GM21381 (cell line): ENCODE results near the gene C8B.

ENCODE experiments used
- ATAC-seq: cut with Tn5 transposase; IDR thresholded peaks from one replicate; pipeline ENCODE4 v1.9.1; 2021; ENCODE audit warnings: mild to moderate bottlenecking, moderate library complexity; ENCODE audit not compliant: unreplicated experiment

The C8B gene

DNA sequence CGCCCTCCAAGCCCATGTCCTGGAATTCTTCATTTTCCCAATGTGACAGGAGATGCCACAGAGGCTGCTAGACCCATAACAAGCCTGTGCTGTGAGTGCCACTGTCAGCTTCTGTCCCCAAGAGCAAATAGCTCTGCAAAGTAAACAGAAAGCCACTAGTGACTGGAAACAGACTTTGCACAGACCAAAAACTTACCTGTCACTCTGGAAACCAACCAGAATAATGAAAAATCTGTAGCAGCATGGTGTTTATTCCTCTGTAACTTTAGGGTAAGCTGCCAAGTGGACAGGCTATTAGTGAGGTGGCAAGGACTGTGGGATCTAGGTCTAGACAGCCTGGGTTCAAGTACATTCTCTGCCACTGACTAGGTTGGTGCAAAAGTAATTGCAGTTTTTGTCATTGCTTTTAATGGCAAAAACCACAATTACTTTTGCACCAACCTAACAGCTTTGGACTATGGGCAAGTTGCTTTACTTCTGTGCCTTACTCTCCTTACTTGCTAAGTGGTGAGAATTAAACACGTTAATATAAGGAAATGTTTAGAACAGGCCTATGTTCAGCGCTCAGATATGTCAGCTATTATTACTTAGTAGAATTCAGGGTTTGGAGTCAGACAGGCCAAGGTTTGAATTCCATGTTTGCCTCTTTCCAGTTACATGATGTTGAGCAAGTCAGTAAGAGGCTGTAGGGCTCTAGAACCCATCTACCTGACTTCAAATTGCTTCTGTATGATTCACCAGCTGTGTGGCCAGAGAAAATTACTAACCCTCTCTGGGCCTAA lies at the start of gene C8B:
C8B (minus strand) TSS at position 100 of the 782 bp plus-strand sequence; CDS start at position 33, 67 bp downstream.
- ATAC-seq = no peak

DNA sequence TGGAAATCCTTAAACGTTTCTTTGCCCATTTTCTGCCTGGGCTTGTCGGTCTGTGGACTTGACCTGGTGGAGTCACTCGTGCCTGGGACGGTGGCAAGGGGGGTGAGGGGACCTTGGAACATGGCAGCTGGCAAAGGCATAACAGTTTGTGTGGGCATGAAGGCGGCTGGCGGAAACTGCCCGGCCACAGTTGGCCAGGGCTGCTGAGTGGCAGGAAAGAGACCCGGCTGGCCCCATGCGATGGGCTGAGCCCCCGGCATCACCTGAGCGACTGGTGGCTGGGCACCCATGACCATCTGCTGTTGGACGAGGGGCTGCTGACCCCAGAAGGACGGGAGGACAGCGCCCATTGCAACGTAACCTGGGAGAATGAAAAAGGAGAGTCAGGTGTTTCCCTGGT lies 49.3 kb upstream of the C8B start:
- no peak for ATAC-seq

DNA sequence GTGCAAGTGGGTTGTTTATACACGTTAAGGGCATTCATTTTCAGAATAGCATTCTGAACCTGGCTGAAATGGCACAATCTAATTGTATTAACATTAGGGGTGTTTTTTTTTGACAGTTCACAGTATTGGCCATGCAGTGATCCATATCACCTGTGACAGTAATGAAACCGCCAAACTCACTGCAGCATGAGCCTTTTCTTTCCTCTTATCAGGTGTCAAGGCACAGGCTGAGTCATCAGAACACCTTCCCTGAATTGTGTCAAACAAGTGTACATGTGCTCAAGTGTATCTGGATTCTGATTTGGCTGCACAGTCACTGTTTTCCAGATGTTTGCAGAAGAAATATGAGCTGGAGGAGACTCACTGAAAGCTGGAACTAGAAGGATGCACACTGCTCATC lies 47.7 kb upstream of the C8B start:
- no peak for ATAC-seq

DNA sequence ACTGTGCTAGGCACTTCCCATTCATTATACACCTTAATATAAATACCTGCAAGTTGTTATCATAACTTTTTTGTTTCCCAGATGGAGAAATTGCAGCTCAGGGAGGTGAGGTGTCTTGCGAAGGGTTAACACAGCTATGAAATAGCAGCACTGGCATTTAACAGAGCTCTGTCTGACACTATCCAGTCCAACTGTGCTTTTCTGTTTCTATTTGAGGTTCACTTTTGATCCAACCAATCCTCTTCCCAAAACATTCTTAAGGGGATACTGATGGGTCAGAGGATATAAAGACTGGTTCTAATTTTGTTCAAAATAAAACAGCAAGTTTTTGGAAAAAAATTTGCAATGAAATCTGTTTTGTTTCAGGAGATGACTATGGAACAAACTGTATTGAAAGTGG lies 46.5 kb upstream of the C8B start:
- ATAC-seq = no peak

DNA sequence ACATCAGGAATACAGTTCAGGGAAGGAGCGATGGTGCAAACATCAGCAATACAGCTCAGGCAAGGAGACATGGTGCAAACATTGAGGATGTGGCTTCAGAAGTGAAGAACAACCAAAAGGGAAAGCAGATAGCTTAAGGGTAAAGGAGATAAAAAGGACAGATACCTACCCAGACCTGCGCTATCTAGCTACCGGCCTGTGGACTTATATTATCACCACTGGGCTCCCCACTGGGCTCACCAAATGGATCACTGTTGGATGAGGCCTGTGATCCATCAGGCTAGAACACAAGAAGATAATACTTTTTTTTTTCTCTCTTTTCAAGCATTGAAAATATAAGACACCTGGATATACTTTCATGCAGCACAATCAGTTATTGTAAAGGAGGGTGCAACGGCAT lies 44.7 kb upstream of the C8B start:
- ATAC-seq = no peak

DNA sequence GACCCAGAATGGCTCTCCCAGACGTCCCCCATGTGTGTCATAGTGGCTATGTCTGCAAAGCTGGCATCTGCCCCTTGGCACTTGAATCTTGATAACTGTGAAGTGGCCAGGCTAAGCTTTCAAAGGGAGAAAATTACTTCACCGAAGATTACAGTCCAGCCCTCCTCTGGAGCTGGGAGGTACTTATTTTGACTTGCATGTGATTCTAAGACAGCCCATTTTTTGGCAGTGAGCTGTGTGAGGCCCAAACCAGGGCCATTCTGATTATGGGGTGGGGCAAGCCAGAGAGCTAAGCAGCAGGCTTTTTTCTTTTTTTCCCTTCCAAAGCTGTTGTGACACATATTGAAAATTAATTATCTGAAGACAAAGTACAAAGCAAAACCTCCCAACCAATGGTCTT lies 42.1 kb upstream of the C8B start:
- no peak for ATAC-seq

DNA sequence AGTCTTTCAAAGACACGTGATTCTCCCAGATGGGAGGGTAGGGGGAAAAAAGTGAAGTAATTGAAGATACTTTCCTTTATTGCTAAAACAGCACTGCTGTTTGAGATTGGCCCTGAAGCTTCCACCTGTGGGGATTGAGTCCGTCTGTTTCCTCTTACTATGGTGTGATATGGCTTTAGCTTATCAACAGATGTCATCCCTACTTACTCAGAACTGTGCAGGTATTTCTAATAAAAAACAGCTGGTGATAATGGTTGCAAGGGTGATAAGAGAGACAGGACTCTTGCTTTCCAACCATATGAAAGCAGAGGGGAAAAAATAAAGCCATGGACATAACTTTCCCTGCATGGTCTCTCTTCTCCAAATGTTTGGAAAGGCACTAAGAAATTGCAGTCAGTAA lies 41.7 kb upstream of the C8B start:
- ATAC-seq = no peak

DNA sequence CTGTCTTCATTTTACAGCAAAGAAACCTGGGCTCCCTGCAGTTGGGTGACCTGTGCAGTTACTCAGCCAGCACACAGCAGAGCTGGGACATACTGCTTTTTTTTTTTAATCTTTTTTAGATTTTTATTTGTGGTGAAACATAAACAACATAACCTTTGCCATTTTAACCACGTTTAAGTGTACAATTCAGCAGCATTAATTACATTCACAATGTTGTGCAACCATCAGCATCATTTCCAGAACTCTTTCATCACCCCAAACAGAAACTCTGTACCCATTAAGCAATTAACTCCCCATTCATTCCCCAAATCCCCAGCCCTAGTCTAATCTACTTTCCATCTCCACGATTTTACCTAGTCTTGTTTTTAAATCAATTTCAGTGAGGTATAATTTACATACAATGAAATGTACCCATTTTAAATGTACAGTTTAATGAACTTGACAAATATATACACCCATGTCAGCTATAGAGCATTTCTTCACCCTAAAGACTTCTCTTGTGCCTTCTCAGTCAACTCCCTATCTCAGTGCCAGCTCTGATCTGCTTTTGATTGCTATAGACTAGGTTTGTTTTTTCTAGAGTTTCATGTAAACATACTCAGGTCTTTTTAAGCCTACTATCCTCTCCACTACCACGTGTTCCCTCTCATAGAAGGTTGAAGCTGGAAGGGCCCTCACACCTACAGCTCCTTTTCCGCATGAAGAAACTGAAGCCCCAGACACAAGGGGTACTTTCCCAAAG lies 37.8 kb upstream of the C8B start:
- no peak for ATAC-seq

DNA sequence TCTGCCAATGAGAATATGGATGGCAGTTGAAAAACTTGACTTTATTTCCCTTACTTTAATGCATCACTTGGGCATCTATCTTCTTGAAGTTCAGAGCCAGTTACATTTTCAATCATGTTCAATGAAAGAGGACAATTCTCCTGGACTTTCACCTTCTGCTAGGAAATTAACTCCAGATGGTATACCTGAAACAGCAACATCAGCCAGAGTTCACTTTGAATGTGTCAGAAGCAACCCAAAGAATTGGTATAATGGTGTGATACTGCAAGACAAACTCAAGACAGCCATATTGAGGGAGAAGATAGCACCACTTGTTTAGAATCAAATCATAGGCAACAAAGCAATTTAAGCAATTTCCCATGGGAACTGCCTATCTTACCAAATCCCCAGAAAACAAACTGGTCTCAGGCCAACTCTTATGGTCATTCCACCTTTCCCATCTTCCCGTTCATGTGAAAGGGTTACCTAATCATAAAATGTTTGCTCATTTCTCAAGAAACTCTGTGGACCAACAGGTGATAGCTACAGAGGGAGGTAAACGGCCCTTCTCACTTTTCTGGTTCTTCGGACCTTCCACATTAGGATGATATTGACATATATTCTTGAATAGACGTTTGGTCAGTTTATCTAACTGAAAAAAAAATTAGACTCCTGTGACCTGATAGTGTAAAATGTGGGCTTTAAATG lies 29.7 kb upstream of the C8B start:
- ATAC-seq = no peak

DNA sequence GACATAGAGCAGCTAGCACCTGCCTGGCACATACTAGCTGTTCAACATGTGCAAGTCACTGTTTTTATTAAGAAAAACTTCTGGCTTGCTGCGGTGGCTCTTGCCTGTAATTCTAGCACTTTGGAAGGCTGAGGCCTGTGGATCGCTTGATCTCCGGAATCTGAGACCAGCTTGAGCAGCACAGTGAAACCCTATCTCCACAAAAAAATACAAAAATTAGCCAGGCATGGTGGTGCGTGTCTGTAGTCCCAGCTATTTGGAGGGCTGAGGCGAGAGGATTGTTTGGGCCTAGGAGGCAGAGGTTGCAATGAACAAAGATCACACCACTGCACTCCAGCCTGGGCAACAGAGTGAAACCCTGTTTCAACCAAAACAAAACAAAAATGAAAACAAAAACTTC lies 27.7 kb upstream of the C8B start:
- ATAC-seq = no peak

DNA sequence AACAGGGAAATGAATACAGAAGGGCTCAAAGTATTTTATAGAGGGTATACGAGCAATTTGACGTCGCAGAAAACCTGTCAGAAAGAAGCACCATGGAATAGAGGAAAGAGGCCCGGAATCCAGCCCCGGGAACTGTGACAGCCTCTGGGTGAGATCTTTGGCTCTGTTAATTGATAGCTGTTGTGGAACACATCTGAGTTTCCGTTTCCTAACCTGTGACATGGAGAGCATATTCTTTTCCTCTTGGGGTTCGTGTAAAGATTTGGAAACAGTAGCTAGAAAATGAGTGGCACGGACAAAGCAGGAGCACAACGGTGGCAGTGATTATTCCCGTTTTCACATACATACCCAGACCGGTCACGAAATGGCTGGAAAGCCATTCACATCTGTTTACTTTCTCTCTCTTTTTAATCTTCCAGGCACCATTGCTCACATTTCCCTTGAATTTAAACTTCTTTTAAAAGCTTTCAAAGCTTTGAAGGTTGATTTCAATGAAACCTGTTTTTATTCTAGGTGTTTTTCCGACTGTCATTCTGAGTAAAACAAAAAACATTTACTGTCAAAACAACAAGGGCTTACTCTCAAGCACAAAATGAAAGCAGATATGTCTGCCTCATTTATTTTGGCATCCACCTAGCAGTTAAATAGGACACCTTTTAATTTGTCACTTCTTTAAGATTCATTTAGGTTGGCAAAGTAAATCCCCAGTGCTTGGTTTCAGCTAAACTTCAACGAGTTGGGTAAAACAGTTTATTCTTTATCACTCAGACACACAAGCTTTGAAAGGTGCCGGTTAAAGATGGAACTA lies 26.7 kb upstream of the C8B start:
- no peak for ATAC-seq

DNA sequence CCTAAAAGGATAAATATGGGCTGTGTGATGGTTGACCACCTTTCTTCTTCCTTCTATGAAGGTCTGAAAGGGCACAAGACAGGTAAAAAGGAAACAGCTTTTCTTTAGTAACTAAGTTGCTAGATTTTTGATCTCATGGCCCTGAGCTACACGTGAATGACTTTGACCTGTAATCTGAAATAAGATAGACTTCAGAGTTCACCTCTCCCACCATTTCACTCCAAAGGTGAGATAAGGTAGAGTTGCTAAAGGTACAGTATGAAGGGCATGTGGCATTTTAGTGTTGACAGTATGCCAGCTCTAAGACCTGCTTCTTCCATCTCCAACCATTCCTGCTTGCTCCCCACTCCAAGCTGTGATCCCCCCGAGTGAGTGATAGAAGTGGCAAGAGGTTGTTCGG lies 25.8 kb upstream of the C8B start:
- no peak for ATAC-seq

DNA sequence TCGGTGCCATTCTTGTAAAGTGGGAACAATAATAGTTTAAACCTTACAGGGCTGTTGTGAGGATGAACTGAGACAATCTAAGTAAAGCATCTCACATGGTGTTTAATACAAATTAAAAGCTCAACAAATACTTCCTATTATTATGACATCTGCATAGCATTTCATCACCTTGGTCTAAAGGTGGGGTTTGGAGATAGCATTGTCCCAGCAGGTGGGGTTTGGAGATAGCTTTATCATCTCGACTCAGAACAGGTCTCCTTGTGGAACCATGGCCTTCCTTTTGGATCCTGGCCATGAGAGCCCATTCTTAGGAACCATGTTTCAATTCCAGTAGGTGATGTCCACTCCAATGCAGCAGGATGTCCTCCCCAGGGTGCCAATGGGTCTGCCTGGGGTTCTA lies 20.6 kb upstream of the C8B start:
- no peak for ATAC-seq

DNA sequence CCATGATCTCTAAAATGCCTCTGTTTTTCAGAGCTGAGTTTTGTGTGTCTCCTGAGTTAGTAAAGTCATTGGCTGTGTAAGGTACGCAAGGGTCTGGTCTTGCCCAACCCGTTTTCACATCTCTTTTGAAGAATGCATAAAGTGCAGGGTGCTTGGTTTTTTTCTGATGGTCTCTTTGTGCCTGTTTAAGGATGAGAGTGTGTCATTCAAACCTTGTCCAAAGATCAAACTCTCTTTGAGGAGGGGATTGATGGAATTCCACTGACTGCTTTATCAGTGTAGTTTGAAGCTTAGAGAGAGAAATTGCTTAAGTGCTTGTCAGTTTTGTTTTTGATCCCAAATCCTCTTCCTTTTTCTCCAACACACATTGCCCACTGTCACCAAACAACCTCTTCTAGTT lies 20.0 kb upstream of the C8B start:
- ATAC-seq = no peak

DNA sequence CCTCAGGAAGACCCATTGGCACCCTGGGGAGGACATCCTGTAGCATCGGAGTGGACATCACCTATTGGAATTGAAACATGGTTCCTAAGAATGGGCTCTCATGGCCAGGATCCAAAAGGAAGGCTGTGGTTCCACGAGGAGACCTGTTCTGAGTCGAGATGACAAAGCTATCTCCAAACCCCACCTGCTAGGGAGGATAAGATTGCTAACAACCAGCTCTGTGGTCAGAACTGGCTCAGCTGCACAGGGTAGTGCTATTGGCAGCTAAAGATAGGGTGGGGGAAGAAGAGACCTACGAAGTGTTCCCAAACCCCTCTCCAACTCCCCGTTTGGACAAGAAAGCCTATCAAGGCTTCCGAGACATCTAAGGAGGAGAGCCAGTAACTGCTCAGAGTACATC lies 17.7 kb upstream of the C8B start:
- no peak for ATAC-seq

DNA sequence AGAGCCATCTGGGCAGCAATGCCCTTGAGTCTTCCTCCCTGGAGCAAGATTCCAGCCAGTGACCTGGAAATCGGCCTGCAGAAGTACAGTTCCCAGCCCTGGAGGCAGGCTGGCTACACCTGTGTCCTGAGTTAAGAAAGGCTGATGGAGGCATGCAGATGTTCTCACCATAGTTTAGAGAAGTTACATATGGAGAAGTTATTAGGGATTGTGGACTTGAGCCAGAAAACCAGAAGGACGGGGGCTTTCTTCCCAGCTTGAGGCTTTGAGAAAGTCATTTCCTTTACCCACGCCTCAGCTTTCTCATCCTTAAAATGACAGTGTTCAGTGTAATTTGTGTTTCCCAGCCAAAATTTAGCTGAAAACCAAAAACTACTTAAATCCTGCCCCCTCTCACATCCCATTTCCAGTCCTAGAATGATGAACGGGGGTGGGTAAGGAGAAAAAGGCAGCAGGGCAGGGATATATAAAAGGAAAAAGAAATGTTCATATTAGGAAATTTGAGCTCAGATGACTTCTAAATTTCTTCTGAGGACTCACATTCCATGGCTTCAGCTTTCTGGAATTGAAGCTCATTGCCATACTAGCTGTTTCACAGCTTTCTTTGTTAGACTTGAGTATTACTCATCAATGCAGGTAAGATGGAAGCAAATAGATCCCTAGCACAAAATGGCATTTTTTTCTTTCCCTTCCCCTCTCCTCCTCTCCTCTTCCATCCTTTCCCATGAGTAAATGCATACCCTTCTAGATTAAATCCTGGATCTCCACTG lies 14.4 kb upstream of the C8B start:
- ATAC-seq = no peak

DNA sequence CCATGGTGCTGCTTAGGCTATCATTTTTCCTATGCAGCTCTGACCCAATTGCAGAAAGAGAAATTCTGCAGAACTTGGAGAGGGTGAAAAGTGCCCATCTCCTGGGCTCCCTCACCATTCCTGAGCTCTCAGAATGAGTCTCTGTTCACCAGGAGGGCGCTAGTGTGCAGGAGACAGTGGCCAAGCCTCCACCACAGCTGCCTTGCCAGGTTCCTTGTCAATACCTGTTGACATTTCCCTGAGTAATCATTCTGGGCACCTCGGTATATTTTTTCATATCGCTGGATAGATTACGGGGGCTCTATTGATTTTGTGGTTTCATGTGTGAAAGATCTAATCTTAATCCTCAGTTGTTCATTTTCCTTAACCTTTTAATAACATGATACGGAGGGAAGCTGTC lies 13.0 kb upstream of the C8B start:
- no peak for ATAC-seq

DNA sequence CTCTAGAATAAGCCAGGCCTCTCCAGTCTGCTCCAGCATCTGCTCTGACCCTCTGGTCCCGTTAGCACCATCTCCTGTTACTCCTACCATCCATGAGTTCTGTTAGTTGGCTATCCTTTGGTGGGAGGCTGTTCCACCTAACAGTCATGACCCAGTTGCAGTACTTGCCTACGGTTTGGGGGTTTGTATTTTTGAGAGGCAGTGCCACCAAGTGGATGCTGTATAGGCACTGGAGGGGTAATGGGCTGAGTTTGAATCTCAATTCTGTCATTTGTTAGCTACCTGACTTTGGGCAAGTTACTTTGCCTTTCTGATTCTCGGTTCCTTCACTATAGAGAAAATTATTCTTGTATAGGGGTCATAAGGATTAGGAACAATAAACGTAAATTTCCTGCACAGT lies 12.1 kb upstream of the C8B start:
- no peak for ATAC-seq

DNA sequence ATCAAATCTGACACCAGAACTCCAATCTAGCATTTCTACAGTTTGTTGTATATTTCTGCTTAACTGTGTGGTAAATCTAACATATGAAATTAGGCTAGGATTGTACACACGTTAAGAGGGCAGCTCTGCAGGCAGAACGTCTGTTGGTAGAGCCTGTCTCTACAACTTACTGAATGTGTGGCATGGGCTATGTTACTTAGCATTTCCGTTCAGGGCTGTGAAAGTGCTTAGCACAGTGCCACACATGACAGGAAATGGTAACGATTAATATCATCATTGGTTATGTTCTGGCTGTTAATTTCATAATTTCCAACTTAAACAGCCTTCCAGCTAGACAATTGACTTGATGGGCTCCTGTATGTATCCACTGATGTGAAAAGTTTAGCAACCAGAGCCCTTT lies 9.6 kb upstream of the C8B start:
- no peak for ATAC-seq

DNA sequence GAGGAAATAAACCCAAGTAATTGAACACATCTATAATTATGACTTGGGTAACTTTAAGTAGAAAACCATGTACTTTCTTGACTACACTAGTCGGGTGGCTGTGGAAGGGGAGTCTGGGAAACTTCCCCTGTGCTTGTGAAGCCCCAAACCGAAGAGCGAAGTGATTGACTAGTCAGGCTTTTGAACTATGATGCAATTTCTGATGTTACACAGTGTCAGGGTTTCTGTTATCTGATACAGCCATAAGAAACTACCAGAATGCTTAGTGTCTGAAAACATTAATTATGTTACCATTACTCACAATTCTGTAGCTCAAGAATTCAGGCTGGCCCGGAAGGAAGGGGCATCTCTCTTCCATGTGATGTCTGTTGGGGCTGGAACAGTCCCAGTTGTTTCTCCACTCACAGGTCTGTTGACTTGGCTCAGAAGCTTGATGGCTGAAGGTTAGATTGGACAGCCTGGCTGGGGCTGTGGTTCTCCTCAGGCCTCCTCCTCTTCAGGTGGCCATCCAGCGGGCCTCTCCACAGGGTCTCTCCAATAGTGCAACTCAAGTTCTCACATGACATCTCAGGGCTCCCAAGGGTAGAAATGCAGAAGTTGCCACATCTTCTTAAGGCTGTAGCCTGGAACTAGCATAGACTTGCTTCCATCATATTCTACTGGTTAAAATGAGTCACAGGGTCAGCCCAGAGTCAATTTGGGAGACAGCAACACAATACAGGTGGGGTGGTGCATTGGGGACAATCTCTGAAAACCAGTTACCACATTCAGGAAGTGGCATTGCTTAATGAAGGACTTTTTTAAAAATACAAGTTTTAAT lies 8.3 kb upstream of the C8B start:
- ATAC-seq = no peak
